Ishikawa (cell line): ENCODE data around the gene ZCCHC14.

Experiments
- CEBPB ChIP-seq: IDR thresholded peaks from 2 replicates; pipeline ENCODE4 v1.6.1; 2012
- CREB1 ChIP-seq: IDR thresholded peaks from 2 replicates; pipeline ENCODE4 v1.6.1; 2012; ENCODE audit warnings: low read depth
- EGR1 ChIP-seq: IDR thresholded peaks from 2 replicates; pipeline ENCODE4 v1.6.1; 2012
- EP300 ChIP-seq: IDR thresholded peaks from 2 replicates; pipeline ENCODE4 v1.6.1; 2012; ENCODE audit warnings: borderline replicate concordance
- FOXM1 ChIP-seq: IDR thresholded peaks from 2 replicates; pipeline ENCODE4 v1.6.1; 2012; ENCODE audit warnings: low read depth, borderline replicate concordance
- NFIC ChIP-seq: IDR thresholded peaks from 2 replicates; pipeline ENCODE4 v1.6.1; 2012
- RAD21 ChIP-seq: IDR thresholded peaks from 2 replicates; pipeline ENCODE4 v1.6.1; 2012; ENCODE audit warnings: low read depth
- TAF1 ChIP-seq: IDR thresholded peaks from 2 replicates; pipeline ENCODE4 v1.6.1; 2012; ENCODE audit warnings: low read depth, mild to moderate bottlenecking
- TCF12 ChIP-seq: IDR thresholded peaks from 2 replicates; pipeline ENCODE4 v1.6.1; 2012; ENCODE audit warnings: low read depth
- TEAD4 ChIP-seq: IDR thresholded peaks from 2 replicates; pipeline ENCODE4 v1.6.1; 2012
- YY1 ChIP-seq: IDR thresholded peaks from 2 replicates; pipeline ENCODE4 v1.6.1; 2012; ENCODE audit warnings: low read depth
- ZBTB7A ChIP-seq: IDR thresholded peaks from 2 replicates; pipeline ENCODE4 v1.6.1; 2012; ENCODE audit warnings: low read depth
- TF ChIP-seq, protein P1 (sequence below): IDR thresholded peaks from 2 replicates; pipeline ENCODE4 v1.6.1; 2012
- TF ChIP-seq, protein P2 (sequence below): IDR thresholded peaks from 2 replicates; pipeline ENCODE4 v1.6.1; 2012
- TF ChIP-seq, protein P3 (sequence below): IDR thresholded peaks from 2 replicates; pipeline ENCODE4 v1.6.1; 2012; ENCODE audit warnings: low read depth, mild to moderate bottlenecking

ZCCHC14 gene

DNA sequence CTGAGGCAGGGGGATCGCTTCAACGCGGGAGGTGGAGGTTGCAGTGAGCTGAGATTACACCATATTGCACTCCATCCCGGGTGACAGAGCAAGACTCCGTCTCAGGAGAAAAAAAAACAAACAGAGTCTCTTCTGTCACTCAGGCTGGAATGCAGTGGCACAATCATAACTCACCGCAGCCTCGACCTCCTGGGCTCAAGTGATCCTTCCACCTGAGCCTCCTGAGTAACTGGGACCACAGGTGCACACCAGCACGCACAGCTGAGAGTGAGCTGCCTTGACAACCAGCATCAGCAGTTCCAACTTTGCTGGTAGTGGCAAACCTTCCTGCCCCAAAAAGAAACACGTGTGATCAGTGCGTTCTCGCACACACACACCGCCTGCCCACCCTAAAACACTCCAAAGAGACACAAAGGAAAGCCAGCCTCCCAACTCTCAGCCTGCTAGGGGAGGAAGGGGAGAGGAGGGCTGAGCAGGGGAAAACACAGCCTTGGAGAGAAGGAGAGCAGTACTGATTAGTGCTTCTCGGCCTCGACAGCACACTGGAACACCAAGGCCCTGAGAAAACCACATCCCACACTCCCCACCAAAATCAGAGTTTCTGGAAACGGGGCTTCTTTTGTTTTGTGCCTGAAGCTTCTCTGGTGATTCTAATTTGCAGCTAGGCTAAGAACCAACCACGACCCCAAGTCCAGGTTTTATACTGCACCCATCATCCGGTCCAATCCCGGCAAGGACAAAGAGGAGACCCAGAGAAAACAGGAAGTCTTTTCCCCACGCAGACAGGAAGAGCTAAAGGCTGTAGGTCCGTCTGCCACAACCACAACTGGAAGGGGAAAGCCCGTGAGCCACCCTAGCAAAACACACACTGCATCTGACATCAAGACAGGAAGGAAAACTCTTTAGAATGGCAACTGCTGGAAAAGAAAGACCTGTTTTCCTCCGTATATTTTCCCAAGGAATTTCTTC, 28.8 kb downstream of the ZCCHC14 start:
- TF ChIP-seq FOXM1 = no peak
- no peak for TF ChIP-seq ZBTB7A
- TF ChIP-seq, protein P1, sequence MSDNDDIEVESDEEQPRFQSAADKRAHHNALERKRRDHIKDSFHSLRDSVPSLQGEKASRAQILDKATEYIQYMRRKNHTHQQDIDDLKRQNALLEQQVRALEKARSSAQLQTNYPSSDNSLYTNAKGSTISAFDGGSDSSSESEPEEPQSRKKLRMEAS = no peak
- no peak for TF ChIP-seq TAF1
- no peak for TF ChIP-seq CEBPB
- TF ChIP-seq NFIC = no peak
- TF ChIP-seq YY1 = no peak
- no peak for TF ChIP-seq RAD21
- TF ChIP-seq TCF12 = no peak
- TF ChIP-seq TEAD4 = no peak
- TF ChIP-seq, protein P2, sequence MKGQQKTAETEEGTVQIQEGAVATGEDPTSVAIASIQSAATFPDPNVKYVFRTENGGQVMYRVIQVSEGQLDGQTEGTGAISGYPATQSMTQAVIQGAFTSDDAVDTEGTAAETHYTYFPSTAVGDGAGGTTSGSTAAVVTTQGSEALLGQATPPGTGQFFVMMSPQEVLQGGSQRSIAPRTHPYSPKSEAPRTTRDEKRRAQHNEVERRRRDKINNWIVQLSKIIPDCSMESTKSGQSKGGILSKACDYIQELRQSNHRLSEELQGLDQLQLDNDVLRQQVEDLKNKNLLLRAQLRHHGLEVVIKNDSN = no peak
- no peak for TF ChIP-seq CREB1
- TF ChIP-seq EGR1 = no peak
- TF ChIP-seq EP300 = no peak
- TF ChIP-seq, protein P3, sequence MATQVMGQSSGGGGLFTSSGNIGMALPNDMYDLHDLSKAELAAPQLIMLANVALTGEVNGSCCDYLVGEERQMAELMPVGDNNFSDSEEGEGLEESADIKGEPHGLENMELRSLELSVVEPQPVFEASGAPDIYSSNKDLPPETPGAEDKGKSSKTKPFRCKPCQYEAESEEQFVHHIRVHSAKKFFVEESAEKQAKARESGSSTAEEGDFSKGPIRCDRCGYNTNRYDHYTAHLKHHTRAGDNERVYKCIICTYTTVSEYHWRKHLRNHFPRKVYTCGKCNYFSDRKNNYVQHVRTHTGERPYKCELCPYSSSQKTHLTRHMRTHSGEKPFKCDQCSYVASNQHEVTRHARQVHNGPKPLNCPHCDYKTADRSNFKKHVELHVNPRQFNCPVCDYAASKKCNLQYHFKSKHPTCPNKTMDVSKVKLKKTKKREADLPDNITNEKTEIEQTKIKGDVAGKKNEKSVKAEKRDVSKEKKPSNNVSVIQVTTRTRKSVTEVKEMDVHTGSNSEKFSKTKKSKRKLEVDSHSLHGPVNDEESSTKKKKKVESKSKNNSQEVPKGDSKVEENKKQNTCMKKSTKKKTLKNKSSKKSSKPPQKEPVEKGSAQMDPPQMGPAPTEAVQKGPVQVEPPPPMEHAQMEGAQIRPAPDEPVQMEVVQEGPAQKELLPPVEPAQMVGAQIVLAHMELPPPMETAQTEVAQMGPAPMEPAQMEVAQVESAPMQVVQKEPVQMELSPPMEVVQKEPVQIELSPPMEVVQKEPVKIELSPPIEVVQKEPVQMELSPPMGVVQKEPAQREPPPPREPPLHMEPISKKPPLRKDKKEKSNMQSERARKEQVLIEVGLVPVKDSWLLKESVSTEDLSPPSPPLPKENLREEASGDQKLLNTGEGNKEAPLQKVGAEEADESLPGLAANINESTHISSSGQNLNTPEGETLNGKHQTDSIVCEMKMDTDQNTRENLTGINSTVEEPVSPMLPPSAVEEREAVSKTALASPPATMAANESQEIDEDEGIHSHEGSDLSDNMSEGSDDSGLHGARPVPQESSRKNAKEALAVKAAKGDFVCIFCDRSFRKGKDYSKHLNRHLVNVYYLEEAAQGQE = no peak

DNA sequence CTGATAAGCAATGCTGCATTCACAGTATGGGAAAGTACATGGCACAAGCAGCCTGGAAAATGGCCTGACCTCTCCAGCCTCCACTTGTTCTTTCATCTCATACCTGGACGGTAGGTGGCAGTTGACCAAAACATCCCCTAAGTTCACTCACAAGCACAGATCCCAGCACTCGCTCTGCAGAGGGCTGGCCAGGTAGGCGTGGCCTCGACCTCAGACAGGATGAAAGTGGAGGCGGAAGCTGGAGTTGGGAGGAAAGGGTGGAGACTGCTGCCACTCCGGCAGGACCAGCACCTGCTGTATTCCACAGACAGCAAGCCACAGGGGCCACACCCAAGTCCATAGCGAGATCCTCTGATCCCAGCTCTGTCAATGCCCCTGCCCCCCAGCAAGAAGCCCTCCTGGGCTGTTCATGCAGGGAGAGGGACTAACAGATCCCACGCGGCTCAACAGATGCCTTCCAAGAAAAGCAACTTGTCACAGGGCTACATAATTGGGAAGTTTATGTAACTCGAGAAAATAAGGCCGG, 31.3 kb downstream of the ZCCHC14 start:
- TF ChIP-seq EP300 (no peak), NFIC (no peak), CEBPB (no peak), TEAD4 (no peak), RAD21 (peak; percentile 62), YY1 (no peak), TAF1 (no peak), EGR1 (no peak)
- TF ChIP-seq, protein P2 = no peak
- TF ChIP-seq, protein P1 = peak; percentile 25; the same call in 1 of the 2 replicates
- TF ChIP-seq, protein P3 = no peak

DNA sequence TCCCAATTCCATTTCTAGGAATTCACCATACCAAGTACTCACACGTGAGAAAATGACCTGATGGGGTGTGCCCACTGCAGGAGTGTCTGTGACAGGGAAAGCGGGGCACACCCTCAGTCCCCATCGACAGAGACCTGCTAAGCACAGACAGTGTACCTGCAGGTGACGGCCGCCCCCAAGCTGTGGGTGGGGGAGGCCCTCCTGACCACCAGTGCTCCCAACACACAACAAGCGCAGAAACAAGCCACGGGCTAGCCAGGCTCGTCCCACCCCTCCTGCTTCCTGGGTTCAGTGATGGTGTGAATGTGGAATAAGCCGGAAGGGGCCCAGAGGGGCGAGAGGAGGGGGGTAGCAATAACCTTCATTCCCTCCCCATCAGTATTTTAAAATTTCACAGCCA, 31.9 kb downstream of the ZCCHC14 start:
- TF ChIP-seq, protein P3 = no peak
- no peak for TF ChIP-seq YY1
- TF ChIP-seq, protein P1 = no peak
- no peak for TF ChIP-seq CEBPB
- TF ChIP-seq CREB1 = no peak
- no peak for TF ChIP-seq RAD21
- TF ChIP-seq NFIC = no peak
- no peak for TF ChIP-seq EGR1
- TF ChIP-seq FOXM1 = no peak

DNA sequence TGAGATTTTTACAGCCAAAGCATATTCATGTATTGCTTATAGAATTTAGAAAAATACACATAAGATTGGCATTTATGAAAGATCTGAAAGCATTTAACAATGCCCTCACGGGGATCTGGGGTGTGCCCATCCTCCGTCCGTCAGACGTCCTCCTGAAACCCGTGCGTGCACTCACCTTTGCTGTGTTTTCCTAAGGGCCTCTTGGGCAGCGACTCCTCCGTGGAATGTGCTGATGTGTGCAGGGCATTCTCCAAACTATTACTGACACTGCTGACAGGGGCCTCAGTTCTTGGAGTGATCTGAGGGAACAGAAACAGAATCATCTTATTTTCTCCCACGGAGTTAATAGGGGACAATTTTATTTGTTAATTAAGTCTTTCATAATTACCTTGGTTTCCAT, 33.0 kb downstream of the ZCCHC14 start:
- TF ChIP-seq CREB1 = no peak
- TF ChIP-seq EGR1 = no peak
